Epidermal melanocyte (primary cell): ENCODE data around the gene MRPL14.
"Not testable (repeated sequence)": the region's sequence is repeated elsewhere in the genome, so short reads cannot be mapped to it uniquely, and the experiment has no call there.

Source experiments
- DNase-seq: peaks from one replicate; pipeline ENCODE4 v3.0.0; 2011; ENCODE audit warnings: low spot score; ENCODE audit not compliant: insufficient read length

The MRPL14 gene

DNA sequence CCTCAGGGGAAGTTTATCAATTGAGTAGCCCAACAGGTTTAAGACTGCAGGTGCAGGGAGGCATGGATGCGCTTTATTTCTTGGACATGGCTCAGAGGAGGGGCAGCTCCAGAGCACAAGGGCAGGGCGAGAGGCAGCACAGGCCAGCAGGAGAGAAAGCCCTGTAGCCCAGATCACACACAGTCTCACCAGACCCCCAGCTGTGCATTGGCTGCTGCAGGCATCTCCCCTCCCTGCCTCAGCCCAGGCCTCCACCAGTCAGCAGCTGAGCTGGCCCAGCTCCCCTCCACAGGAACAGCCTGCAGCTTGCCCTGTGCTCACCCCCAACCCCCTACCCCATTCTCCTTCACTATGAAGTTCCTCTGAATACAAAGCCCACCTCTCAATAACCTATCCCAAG, 24.7 kb downstream of the MRPL14 start:
- no peak for DNase-seq

DNA sequence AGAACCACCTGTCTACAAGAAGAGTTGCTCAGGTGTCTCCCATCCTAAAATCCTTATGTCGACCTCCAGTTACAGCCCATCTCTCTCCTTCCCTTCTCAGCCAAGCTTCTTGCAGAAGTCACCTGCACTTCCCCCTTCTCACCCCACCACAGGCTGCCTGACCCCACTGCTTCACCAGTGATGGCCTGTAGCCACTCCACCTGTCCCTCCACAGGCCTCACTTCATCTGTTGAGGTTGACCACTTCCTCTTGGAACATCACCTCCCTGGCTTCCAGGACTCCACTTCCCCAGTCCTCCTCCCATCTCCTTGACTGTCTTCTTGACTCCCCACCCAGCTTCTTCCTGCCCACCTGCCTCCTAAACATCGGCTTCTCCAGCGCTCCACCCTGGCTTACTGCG, 25.4 kb downstream of the MRPL14 start:
- DNase-seq = no peak

DNA sequence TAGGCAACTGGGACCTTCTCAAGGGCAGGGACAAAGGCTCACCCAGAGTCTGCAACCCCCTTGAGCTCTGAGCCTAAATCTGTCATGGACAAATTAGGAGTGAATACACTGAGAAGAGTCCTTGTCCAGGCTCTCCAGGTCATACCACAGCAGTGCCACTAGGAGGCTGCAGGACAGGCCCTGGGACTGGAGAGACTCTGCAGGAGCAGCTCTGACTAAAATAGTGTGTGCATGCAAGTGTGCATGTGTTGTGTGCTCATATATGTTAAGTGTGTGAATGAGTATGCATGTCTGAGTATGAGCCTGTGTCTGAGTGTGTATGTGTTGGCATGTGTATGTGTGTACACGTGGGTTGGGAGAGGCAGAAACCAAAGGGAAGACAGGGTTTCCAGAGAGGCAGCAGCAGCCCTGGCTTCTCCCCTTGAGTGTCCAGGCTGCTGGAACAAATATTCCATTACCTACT, 27.1 kb downstream of the MRPL14 start:
- no peak for DNase-seq

DNA sequence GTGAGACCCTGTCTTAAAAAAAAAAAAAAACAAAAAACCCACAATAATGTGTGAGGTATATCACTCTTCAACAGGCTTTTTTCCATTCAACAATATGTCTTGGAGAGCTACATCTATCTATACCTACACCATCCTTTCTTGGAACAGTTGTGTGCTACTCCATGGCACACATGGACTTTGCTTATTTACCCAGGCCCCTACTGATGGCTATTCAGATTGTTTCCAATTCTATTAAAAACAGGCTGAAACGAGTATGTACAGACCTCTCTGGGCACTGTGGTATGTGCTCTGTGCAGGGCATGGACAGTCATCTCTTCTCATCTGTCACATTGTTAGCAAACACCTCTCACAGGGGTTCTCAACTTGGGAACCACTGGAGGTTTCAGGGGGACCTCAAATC, 28.1 kb downstream of the MRPL14 start:
- DNase-seq = no peak

DNA sequence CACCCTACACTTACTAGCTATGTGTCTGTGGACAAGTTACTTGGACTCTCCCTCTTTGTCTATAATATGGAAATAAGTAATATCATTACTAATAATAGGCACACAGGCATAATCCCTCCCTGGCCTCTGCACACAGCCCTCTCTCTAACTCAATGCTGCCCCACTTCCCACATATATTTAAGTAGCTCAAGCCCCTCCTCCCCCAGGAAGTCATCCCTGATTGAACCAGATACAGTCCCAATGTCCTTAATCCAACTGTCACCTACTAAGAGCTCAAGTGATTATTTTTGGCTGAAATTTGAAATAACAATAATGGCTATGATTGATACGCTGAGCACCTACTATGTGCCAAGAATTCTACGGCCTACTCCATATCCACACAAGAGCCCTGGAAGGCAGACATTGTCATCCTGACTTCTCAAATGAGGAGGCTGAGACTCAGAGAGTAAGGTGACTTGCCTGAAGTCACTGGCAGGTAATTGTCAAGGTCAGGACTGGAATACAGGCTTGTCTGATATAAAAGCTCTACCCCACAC, 29.4 kb downstream of the MRPL14 start:
- DNase-seq = no peak

DNA sequence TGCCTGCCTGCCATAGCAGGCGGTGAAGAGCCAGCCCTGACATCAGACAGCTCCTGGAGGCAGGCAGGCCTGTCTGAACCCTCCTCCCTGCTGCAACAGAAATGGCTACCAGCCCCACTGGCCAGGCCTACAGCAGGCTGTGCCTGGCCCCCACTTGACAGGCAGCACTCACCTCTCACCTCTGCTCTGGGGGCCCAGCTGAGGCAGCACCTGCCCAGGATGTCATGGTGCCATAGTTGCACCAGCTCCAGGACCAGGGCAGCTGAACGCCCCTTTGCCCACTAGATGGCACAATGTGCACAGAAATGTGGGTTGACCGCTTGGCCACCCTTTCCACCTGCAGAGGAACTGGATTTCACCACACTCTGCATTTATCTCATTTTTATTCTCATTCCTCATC, 30.6 kb downstream of the MRPL14 start:
- peak; percentile 81 for DNase-seq

DNA sequence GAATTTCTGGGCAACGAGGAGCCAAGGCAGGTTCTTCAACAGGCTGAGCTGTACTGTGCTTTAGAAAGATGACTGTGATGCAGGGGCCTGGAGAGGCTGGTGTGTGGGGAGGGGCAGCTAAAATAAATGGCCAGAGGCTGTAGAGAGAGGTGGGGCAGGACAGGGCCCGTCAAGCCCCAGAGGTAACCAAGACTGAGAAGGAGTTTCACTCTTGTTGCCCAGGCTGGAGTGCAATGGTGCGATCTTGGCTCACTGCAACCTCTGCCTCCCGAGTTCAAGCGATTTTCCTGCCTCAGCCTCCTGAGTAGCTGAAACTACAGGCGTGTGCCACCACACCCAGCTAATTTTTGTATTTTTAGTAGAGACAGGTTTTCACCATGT, 32.0 kb downstream of the MRPL14 start:
- DNase-seq = not testable (repeated sequence)

DNA sequence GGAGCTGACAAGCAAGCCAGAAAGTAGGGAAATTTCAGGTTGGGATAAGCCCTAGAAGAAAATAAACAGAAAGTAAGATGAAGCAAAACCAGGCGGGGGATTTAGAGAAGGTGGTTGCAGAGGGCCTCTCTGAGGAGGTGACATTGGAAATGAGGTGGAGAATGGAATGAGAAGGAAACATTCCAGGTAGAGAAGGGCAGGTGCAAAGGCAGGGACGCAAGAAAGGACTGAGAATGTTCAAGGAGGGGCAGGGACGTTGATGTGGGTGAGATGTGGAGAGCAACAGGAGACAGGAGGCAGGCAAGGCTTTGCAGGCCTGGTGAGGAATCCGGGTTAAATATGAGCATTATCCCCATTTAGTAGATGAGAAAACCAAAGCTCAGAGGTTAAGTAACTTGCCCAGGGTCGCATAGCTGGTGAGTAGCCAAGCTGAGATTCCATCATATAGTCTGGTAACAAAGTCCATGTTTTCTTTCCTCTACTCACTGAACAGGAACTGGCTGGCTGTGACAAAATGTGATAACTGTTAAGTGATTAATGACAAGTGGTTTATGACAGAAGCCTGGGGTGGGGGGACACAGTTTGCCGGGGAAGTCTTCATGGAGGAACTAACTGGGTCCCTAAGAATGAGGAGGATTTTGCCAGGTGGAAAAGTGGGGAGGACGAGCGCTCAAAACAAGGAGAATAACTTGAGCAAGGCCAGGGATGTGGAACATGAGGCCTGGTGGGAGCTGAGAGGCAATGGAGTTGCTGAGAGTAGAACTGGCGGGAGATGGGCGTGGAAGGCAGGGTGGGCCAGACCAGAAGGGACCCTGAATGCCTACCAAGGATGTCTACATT, 32.6 kb downstream of the MRPL14 start:
- DNase-seq = no peak

DNA sequence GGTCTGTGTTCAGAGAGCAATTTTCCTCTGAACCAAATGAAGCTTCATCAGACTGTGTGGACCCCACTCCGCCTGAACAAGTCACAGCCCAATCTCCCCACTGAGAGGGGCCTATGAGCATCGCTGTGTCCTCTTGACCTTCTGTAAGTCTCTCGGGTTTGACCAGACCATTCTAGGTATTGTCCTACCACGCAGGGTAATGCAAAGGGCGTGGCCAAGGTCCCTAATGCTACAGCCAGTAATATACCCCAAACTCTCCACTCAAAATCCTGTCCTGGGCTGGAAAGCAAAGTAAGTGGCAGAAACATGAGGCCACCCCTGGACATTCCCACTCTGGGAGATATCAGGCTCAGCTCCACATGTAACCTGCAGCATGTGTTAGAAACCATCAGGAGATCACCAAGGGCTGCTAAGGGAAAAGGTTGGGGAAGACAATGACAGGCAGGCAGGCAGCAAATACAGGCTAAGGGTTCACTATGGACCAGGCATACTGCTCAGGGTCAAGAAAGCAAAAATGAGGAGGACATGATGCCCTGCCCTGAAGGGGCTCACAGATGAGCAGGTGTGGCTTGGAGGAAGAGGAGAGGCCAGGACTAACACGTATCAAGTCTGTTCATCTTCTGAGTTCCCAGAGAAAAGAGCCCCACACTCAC, 33.4 kb downstream of the MRPL14 start:
- DNase-seq = no peak

DNA sequence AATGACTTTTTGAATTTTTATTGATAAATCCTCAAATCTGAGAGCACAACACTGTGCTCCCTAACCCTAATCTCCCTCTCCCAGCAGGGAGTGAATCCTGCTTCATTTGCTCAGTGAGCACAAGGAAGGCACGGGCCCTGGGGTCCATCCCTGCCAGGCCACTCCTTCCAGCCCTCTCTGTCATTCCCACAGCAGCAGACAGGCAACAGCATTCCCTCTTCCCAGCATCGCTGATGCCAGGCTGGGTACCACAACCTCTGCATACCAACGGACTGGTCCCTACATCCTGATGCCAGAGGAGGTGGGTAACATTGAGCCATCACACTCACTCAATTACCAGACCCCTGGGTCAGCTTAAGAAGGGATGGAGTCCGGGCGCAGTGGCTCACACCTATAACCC, 34.2 kb downstream of the MRPL14 start:
- no peak for DNase-seq

DNA sequence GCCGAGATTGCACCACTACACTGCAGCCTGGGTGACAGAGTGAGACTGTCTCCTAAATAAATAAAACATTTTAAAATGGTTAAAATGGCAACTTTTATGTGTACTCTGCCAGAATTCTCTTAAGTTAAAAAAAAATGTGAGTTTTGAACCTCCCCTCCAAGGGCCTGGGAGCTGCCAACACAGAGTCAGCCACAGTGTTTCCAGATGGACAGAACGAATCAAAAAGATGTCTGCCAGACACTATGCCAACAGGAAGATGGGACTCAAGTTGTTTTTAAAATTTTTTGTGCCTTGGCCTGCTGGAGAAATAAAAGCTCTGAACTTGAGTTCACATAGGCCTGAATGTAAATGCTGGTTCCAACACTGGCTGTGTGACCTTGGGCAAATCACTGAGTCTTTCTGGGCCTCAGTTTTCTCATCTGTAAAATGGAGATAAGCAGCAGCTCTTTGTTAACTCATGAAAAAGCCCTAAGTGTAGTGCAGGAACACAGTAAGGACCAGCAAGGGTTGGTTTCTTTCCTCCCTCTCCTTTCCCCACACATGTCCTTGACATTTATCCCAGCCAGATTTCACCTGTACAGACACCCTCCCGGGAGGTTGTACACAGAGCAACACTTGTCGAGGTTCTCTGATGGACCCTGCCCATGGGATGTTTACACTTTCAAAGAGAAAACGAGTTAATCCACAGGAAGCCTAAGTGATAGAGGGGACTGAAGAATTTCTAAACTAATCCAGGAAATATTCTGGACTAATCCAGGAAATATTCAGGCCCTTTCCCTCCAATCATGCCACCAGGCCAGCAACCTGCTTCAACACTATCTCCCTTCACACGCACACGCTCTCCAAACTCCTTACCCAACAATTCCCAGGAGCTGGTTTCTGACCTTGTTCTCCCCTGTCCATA, 35.0 kb downstream of the MRPL14 start:
- no peak for DNase-seq

DNA sequence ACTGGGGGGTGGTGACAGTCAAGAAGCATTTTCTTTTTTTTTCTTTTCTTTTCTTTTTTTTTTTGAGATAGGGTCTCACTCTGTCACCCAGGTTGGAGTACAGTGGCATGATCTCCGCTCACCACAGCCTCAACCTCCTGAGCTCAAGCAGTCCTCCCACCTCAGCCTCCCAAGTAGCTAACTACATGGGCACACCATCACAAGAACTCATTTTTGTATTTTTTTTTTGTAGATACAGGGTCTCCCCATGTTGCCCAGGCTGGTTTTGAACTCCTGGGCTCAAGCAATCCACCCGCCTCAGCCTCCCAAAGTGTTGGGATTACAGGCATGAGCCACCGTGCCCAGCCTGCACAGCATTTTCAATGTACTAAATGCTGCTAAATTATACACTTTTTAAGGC, 35.9 kb downstream of the MRPL14 start:
- DNase-seq = not testable (repeated sequence)

DNA sequence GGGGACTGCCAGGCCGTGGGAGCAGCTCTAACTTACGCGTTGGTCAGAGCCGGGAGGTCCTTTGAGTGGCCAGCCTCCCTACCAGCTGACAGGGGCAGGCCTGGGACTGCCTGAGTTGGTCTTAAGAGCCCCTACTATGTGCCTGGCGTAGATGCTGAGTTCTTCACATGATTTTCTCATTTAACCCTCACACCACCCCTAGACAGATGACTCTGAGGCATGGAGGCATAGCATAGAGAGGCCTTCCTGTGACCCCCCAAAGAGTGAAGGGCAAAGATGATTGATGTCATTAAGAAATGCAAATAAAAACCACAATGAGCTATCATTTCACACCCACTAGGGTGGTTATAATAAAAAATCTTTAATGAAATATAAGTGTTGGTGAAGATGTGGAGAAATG, 36.8 kb downstream of the MRPL14 start:
- DNase-seq = no peak

DNA sequence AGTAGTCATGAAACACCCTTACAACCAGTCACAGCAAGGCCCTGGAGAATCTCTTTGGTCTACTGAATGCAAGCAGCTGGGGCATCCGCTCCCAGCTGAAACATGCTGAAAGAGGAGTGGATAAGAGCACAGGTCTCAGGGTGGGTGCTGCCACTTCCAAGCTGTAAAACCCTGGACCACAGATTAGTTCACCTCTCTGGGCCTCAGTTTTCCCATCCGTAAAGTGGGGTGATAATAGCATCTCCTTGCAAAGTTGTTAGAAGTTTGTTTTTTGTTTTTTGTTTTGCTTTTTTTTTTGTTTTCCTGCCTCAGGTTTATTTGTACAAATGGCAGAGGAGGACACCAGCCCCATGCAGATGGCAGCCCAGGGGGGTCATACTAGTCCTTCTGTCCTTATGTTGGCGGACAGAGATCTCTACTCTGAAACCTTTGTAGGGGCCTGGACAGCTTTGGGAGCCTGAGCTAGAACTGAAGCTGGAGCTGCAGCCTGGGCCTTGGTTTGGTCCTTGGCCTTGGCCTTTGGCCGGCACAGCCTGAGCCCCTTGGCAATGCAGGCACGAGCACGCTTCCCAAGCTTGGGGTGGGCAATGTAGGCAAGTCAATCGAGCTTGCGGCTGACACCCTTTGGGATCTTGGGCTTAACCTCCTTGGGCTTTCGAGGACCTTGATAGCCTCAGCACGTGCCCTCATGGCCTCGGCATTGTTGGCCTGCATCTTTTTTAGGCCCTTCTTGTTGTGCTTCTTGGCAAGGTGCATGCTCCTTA, 38.2 kb downstream of the MRPL14 start:
- no peak for DNase-seq

DNA sequence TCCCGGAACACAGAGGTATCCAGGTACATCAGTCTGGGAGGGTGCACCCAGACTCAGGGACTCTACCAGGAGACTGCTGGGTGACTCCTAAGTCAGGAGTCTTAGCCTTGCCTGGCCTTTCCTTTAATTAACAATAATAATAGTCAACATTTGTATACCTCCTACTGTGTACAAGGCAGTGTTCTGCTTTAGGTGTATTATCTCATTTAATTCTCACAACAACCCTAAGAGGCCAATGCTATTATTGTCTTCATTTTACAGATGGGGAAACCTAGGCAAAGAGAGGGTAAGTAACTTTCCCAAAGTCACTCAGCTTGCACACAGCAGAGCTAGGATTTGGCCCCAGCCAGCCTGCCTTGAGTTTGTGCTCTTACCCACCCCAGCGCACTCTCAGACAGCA, 39.6 kb downstream of the MRPL14 start:
- no peak for DNase-seq

DNA sequence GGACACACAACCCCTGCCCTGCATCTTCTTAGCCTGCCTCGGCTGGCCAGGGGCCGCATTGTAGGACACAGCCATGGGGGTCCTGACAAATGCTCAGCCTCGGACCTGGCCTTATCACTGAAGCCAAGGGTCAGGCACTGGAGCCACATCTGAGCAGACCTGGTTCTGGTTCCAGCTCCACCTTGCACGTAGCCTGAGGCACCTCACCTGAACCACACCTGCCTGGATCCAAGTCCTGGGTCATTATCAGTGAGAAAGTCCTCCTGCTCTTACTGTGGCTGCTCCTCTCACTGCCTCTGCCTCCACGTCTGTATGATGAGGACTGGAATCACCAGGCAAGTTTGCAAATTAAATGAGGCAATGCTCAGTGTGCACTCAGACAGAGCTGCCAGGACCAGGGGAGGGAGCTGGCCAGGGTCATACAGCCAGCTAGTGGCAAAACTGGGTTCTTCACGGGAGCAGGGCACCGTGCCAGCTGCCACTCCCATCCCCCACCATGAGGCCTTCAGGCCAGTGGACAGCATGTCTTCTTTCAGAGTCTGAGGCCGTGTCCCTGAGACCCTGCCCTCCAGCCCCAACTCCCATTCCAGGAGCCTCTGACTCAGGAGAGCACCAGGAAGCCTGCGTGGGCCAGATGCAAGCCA, 40.2 kb downstream of the MRPL14 start:
- no peak for DNase-seq

DNA sequence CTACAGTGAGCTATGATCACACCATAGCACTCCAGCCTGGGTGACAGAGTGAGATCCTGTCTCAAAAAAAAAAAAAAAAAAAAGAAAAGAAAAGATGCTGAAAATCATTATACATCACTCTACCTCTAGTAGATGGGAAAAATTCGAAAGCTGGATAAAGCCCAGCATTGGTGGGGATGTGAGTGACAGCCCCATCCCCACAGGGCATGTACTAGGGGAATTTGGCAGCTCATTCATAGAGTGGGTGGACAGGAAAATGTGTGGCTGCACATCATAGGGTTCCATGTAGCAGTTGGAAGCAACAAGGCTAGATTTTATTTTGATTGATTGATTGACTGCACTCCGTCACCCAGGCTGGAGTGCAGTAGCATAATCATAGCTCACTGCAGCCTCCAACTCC, 42.0 kb downstream of the MRPL14 start:
- DNase-seq = no peak

DNA sequence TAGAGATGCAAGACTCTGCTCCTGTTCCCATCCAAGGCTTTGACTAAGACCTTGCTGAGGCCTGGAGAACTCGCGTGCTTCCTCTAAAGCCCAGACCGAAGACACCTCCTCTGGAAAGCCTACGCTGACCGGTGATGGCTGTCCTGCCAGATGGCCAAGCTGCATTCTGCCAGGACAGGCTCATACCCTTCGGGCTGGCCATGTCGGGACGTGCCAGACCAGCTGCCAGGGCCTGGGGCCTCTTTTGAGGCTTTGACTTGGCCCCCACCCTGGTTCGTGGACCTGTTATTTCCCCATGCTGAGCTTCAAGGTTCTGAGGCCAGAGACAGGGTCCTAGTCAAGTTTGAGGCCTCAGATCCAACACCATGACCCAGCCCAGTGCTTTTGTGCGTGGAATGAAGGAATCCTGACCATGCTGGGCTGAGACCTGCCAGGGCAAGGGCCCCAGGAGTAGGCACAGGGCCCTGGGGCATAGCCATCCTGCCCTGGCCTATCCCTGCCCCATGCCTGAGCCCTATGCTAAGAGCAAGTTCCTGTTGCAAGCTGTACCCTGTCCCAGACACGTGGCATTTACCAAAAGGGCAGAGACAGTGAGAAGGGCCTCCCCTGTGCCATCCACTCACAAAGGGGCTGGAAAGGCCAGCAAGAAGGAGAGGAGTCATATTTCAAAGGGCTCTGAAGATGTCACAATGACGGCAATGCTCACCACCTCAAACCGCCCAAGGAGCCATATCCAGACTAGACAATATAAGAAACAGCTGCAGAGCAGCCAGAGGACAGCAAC, 42.8 kb downstream of the MRPL14 start:
- no peak for DNase-seq

DNA sequence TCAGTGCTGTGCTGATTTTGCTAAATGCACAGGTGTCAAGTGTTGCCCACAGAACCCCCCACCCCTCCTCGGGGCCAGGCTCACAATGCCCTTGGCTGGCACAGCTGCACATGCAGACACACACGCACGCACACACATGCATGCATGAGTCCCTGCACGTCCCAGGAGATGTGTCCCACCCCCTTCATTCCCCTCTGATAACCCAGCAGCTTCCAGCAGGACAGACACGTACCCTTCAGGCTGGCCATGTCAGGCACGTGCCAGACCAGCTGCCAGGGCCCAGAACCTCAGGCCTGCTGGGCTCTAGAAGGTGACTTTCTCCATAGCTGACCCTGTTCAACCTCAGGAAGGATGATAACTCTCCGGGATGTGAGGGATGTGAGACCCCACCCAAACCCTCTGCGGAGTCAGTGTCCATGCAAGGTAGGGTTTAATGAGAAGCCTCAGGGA, 44.4 kb downstream of the MRPL14 start:
- no peak for DNase-seq

DNA sequence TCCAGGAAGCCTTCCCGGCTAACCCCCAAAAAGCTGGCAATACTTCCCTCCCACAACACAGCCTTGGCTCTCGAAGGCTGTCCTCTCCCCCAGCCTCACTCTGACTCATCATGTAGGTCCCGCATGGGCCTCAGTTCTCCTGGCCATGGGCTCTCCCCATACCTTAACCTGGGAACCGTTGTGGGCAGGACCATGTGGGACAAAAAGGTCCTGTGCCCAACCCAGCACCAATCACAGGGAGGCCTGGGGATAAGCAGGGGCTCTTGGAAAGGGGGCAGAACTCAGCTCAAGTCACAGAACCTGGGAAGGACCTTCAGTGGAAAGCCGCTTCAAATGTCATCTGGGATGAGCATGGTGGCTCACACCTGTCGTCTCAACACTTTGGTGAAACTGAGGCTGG, 45.5 kb downstream of the MRPL14 start:
- no peak for DNase-seq
